Lower leg skin (tissue), 3 donors: ENCODE data around the gene CENPS.
"Not testable (repeated sequence)": the region's sequence is repeated elsewhere in the genome, so short reads cannot be mapped to it uniquely, and the experiment has no call there.

Experiments used
- POLR2A ChIP-seq, 2 donors: fragments of 450-650 bp; IDR thresholded peaks; one replicate each; pipeline ENCODE4 v1.6.1; 2016 to 2017; ENCODE audit warnings: antibody characterized with exemption in 2 of 2, mild to moderate bottlenecking in 1 of 2, moderate library complexity in 1 of 2
- TF ChIP-seq, protein P1 (sequence below), 3 donors: fragments of 450-650 bp; IDR thresholded peaks; one replicate each; pipeline ENCODE4 v1.5.1; 2016; ENCODE audit warnings: antibody characterized with exemption in 3 of 3, mild to moderate bottlenecking in 3 of 3, moderate library complexity in 2 of 3

DNA sequence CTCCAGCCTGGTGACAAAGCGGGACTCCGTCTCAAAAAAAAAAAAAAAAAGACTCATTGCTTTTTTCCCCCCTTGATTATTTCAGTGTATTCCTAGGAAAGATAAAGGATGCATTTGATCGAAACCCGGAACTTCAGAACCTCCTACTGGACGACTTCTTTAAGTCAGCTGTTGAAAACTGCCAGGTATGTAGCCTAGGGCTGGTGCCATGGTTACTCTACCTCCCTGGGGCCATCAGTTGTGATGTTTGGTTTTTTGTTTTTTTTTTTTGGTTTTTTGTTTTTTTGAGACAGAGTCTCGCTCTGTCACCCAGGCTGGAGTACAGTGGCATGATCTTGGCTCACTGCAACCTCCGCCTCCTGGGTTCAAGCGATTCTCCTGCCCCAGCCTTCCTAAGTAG, 11.5 kb upstream of the CENPS start:
- not testable (repeated sequence) for TF ChIP-seq POLR2A (IDR thresholded peaks at IDR 0.05)
- TF ChIP-seq, protein P1, sequence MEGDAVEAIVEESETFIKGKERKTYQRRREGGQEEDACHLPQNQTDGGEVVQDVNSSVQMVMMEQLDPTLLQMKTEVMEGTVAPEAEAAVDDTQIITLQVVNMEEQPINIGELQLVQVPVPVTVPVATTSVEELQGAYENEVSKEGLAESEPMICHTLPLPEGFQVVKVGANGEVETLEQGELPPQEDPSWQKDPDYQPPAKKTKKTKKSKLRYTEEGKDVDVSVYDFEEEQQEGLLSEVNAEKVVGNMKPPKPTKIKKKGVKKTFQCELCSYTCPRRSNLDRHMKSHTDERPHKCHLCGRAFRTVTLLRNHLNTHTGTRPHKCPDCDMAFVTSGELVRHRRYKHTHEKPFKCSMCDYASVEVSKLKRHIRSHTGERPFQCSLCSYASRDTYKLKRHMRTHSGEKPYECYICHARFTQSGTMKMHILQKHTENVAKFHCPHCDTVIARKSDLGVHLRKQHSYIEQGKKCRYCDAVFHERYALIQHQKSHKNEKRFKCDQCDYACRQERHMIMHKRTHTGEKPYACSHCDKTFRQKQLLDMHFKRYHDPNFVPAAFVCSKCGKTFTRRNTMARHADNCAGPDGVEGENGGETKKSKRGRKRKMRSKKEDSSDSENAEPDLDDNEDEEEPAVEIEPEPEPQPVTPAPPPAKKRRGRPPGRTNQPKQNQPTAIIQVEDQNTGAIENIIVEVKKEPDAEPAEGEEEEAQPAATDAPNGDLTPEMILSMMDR (IDR thresholded peaks at IDR 0.05): not testable (repeated sequence)
